Measurements from ENCODE around the gene RGS2.

The RGS2 gene

DNA sequence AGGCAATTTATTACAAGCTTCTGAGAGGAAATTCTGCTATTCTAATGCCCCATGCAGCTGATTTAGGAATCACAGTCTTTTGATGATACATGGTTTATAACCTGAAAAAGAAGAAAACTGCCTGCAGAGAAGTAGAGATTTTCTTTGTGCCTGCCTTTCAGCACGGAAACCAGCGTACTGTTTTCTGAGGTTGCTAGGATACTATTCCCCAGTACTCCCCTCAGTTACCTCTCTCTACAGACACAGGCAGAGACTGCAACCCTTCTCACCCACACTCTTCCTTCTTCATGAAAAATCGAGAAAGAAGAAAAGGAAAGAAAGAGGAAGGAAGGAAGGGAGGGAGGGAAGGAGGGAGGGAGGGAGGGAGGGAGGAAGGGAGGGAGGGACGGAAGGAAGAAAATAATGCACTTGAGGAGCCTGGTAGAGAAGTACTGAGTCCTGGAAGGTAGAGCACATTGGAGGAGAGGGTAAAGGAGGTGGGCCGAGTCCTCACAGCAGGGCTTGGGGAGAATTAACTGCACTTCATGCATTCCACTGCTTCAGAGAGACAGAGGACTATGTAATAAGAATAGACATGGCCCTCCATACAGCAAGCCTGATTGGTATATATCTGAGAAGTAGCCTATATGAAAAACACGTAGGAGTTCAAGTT is 21.9 kb downstream of the RGS2 start:
- DNase-seq (ENCODE audit: low read depth): no peak

DNA sequence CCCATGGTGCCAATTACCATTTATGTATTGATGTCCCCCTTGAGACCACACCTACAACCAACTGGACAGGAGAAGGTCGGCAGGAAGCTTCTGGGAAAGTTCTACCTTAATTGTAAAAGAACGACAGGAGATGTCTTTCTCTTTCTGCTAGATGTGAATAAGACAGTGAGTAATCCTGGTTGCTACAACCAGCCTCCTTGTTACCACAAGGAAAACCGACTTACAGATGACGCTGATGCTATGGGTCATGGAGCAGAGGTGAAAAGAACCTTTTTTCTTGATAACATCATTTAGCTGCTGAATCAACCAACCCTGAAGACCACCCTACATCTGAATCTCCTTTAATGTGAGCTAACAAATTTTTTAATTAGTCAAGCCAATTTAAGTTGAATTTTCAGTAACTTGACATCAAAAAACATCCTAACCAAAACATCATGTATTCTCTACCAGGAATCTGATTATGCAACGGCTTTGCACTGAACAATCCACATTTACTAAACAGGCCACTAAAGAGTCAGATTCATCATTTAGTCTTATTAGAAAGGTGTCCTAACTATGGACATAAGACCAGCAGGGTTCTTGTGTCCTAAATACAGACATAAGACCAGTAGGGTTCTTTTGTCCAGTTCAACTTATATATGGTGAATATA is 23.0 kb downstream of the RGS2 start:
- peak; percentile 51 for DNase-seq (ENCODE audit: low read depth)

DNA sequence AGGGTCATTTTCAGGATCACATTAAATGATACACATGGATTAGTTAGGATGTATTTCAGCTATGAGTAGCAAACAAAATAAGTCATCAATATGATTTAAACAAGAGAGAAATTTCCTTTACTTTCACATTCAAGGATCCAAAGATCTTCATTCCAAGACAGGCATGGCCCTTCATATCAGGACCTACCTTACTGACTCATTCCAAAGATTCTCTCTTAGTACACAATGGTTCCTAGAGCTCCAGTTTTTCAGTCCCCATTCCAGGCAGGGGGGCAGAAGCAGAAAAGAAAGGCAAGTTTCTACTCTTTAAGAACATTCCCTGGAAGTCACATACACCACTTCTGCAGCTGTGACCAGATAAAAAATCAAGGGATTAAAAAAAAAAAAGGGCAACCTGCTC is 23.7 kb downstream of the RGS2 start:
- DNase-seq (ENCODE audit: low read depth): no peak

DNA sequence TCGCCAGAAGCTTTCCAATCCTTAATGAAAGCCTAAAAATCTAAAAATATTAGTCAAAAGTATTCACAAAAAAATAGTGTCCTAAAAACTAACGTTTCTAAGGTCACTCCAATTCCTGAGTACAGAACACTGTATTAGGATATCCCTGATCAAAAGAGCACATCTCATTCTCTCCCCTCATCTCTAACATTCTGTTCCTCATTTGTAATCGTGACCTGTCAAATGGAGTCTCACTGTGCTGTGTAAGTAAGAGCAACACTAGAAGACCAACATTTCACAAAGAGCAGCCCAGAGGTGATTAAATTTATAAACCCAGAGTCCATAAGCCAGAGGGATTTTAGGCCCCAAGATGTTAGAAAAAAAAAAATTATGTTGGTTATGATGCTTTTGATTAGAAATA is 26.3 kb downstream of the RGS2 start:
- no peak for DNase-seq (ENCODE audit: low read depth)

DNA sequence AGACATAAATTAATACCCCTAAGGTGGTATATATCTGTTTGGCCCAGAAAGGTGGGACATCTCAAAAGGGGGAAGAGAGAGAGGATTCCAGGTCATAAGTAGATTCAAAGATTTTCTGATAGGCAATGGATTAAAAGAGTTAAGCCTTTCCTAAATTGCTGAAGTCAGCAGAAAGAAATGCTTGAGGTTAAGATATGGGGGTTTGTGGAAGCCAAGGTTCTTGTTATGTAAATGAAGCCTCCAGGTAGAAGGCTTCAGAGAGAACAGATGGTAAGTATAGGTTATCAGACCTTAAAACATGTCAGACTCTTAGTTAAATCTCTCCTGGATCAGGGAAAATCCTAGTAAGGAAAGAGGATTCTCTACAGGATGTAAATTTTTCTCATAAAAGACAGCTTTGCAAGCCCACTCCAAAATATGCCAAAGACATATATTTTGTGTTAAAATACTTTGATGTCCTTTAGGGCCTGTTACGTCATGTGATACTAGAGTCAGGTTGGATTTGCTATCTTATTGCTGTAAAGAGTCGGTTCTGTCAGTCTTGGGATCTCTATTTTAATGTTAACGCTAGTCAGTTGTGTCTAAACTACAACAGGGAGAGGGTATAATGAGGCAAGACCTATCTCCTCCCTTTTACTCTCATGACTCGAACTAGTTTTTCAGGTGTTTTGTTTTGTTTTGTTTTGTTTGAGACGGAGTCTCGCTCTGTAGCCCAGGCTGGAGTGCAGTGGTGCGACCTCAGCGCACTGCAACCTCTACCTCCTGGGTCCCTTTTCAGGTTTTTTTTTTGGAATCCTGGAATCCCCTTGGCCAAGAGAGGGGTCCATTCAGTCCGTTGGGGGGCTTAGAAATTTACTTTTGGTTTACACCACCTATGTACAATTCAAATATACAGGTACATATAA is 30.6 kb downstream of the RGS2 start:
- DNase-seq (ENCODE audit: low read depth): no peak

DNA sequence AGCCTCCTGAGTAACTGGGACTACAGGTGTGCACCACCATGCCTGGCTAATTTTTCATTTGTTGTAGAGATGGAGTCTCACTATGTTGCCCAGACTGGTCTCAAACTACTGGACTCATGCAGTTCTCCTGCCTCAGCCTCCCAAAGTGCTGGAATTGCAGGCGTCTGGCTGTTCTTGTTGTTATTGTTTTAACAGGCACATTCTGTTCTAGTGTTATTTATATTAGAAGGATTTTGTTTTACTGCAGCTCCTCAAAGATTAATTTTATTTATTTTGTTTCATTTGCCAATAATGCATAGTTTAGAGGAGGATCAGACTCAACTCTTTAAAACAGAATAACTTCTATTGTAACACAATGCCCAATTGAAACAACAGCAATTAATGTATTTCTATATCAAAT is 35.5 kb downstream of the RGS2 start:
- no peak for DNase-seq (ENCODE audit: low read depth)

DNA sequence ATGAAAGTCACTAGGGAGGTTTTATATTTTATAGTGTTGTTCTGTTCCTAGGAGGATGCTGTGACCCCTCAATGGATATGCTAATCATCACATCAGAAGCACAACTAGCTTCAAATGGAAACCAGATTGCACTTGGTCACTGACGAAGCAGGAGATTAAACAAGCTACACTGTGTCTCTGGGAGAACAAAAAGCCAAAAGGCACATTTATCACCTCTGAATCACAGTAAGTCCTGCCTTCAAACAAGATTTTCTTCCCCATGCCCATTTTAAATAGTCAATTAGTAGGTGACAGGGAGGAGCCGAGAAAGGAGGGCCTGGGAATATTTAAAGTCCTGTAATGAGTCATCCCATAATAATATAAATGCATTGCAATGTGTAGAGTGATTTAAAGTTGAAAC is 38.1 kb downstream of the RGS2 start:
- no peak for DNase-seq (ENCODE audit: low read depth)

DNA sequence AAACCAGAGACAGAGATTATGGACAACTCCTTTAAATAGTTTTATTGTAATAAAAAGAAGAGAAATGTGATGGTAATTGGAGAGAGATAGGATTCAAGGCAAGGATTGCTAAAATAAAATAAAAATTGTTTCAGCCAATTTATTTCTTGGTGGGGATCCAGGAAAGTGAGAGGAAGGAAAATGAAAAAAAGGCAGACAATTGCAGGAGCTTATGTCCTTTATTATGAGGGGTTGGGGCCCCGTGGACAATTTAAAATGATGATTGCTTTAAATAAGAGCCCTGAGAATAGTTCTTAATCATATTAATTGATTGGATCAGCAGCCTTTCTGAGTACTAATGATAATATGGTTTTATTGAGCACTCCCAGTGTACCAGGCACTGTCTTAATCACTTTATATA is 40.2 kb downstream of the RGS2 start:
- no peak for DNase-seq (ENCODE audit: low read depth)

DNA sequence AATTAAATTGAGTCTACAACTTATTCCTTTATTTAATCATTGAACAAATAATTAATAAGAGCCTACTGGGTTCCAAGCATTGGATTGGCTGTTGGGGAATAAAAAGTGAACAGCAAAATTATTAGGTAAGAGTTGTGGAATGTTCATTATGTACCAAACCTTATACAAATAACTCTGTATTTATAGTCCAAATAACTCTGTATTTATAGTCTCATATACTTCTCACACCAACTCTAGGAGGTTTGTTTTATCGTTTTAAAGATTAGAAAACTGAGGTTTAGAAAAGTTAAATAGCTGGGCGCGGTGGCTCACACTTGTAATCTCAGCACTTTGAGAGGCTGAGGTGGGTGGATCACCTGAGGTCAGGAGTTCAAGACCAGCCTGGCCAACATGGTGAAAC is 40.6 kb downstream of the RGS2 start:
- DNase-seq (ENCODE audit: low read depth): no peak

DNA sequence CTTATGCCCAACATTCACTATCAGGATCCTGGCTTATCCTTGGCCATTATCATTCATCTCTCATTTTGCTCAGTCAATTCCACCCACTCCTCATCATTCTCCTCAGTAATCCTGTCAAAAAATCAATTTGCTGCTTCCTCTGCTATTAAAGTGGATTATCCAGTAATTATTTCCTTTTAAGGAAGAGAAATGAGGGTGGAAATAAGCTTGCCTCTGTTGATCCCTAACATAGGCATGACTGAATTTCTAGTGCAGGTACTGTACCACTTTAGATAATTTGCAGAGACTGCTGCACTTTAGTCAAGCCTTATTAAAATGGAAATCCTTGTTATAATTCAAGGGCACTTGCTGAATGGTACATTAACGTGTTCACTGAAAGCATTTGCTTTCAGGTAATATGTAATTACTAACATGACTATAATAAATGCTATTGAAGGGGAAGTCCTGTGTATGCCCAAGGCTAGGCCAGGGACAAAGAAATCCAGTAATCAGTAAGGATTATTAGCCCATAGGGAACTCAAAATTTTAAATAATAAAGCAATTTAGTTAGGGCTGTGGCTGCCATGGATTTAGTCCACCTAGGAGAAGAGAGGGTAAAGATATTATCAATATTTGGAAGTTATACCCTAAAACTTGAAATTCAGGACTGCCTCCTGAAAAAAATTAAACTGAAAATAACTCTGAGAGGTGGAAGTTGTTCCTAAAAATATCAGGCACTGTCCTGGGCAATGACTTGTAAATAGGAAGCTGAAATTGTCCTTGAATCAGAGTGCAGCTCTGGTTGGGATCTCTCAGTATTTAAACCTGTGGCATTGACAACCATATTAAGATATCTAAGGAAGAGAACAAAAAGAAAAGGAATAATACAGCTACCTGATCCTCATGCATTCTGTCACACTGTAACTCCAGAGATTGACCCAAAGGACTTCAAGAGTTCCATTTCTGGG is 43.4 kb downstream of the RGS2 start:
- DNase-seq (ENCODE audit: low read depth): no peak

DNA sequence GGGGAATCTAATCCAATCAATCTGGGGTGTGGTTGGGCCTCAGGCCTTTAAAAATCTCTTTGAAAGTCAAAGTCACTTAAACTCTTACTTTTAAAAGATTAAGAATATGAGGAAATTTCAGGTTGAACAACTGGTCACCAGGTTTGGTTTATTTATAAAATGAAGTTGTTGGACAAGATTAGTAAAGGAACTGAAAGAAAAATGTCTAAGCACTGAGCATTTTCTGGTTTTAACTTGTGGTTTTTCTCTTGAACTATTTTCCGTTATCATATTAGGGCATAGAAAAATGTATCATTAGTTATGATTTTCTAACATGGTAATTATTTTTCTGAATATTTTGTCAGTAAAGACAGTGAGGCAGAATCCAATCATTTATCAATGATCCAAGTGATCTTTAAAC is 49.6 kb downstream of the RGS2 start:
- no peak for DNase-seq (ENCODE audit: low read depth)

DNA sequence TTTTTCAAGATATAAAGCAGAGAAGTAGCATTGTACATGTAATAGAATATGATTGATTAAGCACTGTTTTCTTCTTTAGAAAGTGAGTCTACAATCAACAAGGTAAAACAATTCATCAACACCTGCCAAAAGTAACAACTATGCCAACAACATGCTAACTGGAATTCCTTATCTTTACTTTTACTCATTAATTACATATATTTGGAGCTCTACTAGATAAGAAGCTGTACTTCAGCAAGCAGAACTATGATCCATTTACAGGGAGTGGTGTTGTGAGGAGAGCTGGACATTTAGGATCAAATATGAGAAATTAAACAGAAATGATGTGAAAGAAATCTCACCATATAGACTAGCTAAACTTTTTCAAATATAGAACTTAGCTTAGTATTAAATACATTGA is 51.0 kb downstream of the RGS2 start:
- DNase-seq (ENCODE audit: low read depth): no peak

DNA sequence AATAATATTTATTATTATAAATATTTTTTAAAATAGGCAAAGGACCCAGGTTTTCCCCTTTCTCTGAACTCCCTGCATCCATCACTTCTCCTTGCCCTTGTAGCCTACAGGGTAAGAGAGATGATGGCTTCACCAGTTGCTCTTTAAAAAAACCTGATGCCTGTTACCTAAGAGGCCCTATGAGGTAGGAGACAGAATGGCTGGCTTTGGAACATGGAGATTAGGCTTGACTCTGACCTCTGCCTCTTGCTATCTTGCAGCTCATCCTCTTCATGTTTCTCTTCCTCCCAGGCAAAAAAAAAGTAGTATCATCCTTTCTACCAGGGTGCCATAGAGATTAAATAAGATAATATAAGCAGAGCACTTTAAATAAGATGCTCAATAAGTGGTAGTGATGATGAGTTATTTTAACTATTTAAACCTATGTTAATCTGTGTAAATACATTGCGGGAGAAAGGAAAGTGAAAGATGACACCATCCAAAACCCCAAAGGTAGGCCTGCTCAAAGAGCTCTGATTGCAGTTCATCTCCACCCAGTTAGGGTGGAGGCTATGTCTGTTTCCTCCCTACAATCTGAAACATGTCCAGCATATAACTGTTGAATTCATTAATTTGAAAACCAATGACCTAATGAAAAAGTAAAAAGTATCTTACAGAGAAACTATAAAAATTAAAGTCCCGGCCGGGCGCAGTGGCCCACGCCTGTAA is 51.8 kb downstream of the RGS2 start:
- no peak for DNase-seq (ENCODE audit: low read depth)

DNA sequence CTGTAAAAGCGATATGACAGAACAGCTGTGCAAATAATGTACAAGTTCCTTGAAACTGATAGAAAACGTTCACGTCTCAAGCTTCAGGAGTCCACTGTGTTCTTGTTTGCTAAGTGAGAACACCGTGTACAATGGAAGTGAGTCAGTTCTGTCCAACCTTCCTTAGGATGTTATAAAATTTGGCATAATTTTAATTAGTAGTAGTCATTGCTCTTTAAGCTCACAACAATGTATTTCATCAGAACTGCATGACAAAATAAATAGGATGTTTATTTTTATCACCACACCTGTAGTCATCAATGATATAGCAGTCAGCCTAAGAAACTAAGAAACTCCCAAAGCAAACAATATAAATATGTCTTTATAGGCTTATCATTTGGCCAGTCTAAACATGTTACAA is 53.0 kb downstream of the RGS2 start:
- peak; percentile 15 for DNase-seq (ENCODE audit: low read depth)
